H1 (cell line): Measurements from ENCODE around the gene IPO7. TPM values are rescaled to one million over a fixed set of nuclear protein-coding genes. Genes with fewer than 3 reads are reported as not detected.

ENCODE experiments used
- BACH1 ChIP-seq: IDR thresholded peaks from 2 replicates; pipeline ENCODE4 v1.6.1; 2012; ENCODE audit warnings: low read length, improper control_type of control experiment
- CHD7 ChIP-seq: fragments of 300-600 bp; sonication (generic); IDR thresholded peaks from 2 replicates; pipeline ENCODE4 v1.7.1; 2012; ENCODE audit warnings: low read length, moderate library complexity, mild to moderate bottlenecking, inconsistent platforms; ENCODE audit not compliant: insufficient replicate concordance
- POLR2AphosphoS5 ChIP-seq: IDR thresholded peaks from 2 replicates; pipeline ENCODE4 v1.6.1; 2011; ENCODE audit warnings: low read depth, low read length
- SRF ChIP-seq: IDR thresholded peaks from 2 replicates; pipeline ENCODE4 v1.6.1; 2011; ENCODE audit warnings: mild to moderate bottlenecking, low read depth, low read length, moderate library complexity
- TEAD4 ChIP-seq: IDR thresholded peaks from 2 replicates; pipeline ENCODE4 v1.6.1; 2012; ENCODE audit warnings: low read depth, low read length, inconsistent platforms, mixed read lengths
- YY1 ChIP-seq: IDR thresholded peaks from 2 replicates; pipeline ENCODE4 v1.6.1; 2011; ENCODE audit warnings: low read depth, mild to moderate bottlenecking, low read length
- polyA plus RNA-seq, 7 experiments: library from polyadenylated mRNA; depleted of rRNA in 3 of 7; stranded (reverse) in 5 of 7; unstranded in 2 of 7; fragments of >200 nt in 5 of 7; fragments of 200-250 nt in 2 of 7; gene quantifications; 1 replicate in 5 of 7; 2 replicates in 1 of 7; 4 replicates in 1 of 7; pipeline versions ENCODE4 v1.2.1 to v1.2.3, GENCODE V29; 2011 to 2013; ENCODE audit warnings: missing spikeins in 2 of 7, mixed read lengths in 2 of 7
- total RNA-seq: library from RNA; stranded (reverse); fragmentation: NEBNext Ultra II Directional; extraction: Animal tissue kit (Norgen Biotek cat#: 25700); gene quantifications from 2 replicates; pipeline ENCODE4 v1.2.1, GENCODE V29; 2021

Gene IPO7
- total and polyA plus RNA-seq, 2 of the 8 experiments (the other 6 are each of a cell fraction or from before 2014, with no cell fraction given) = 45.9 to 259 TPM

- TF ChIP-seq TEAD4 (no peak), CHD7 (no peak), POLR2AphosphoS5 (no peak), YY1 (no peak), SRF (no peak), BACH1 (no peak)
- TF ChIP-seq, all 59 proteins: peak for 0
Observed at GRCh38 chr11:9493492-9493891, 109.0 kb downstream of the IPO7 start (continued).
